IMR-90 (cell line): Measurements from ENCODE around the gene TIRAP. TPM values are rescaled to one million over a fixed set of nuclear protein-coding genes. Genes with fewer than 3 reads are reported as not detected.

ENCODE experiments used
- ATAC-seq: fragments of 200-7000 bp; cut with Tn5 transposase; 2 replicates; pipeline ENCODE4 v1.9.1; 2020; ENCODE audit warnings: low read depth, mild to moderate bottlenecking, moderate library complexity
- BruUV-seq: library from RNA; stranded (reverse); fragments of 400-500 nt; replicated peaks from 2 replicates; lab custom pipeline; 2021; lab: Mats Ljungman, UMichigan
- CTCF ChIA-PET: fragments of 300-600 bp; formaldehyde crosslinking; extraction: SDS; loops from one replicate; lab custom pipeline; 2021; ENCODE audit warnings: antibody characterized with exemption; lab: Yijun Ruan, JAX
- POLR2A ChIA-PET: fragments of 300-600 bp; sonication (Branson Sonifier 250); formaldehyde crosslinking; loops from one replicate; lab custom pipeline; 2022; ENCODE audit warnings: antibody characterized with exemption; ENCODE audit not compliant: unreplicated experiment; lab: Charles Lee
- DNase-seq: peaks from one replicate; pipeline ENCODE4 v3.0.0; 2013
- H2AFZ ChIP-seq: replicated peaks from 2 replicates; pipeline ENCODE3; 2013; ENCODE audit warnings: low read length, mild to moderate bottlenecking; ENCODE audit not compliant: poor library complexity
- H2AK5ac ChIP-seq: 2 replicates; pipeline ENCODE4 v1.6.1; 2013; ENCODE audit warnings: low read depth, low read length, inconsistent platforms
- H2AK9ac ChIP-seq: replicated peaks from 2 replicates; pipeline ENCODE3; 2013; ENCODE audit warnings: mild to moderate bottlenecking, low read depth, low read length, moderate library complexity; ENCODE audit not compliant: poor library complexity
- H2BK120ac ChIP-seq: 2 replicates; pipeline ENCODE4 v1.6.1; 2013; ENCODE audit warnings: low read depth, low read length, inconsistent platforms
- H2BK15ac ChIP-seq: 3 replicates; pipeline ENCODE4 v1.6.1; 2013; ENCODE audit warnings: low read depth, low read length, inconsistent platforms
- H2BK20ac ChIP-seq: 2 replicates; pipeline ENCODE4 v1.6.1; 2013; ENCODE audit warnings: low read depth, mild to moderate bottlenecking, inconsistent platforms, low read length, moderate library complexity
- H2BK5ac ChIP-seq: 2 replicates; pipeline ENCODE4 v1.6.1; 2013; ENCODE audit warnings: mild to moderate bottlenecking, low read depth, low read length, inconsistent platforms; ENCODE audit not compliant: poor library complexity, severe bottlenecking
- H3K14ac ChIP-seq: replicated peaks from 2 replicates; pipeline ENCODE4 v1.6.1; 2013; ENCODE audit warnings: low read depth, low read length, inconsistent platforms
- H3K18ac ChIP-seq: 2 replicates; pipeline ENCODE4 v1.6.1; 2013; ENCODE audit warnings: low read depth, low read length, control low read depth
- H3K23ac ChIP-seq: 2 replicates; pipeline ENCODE4 v1.6.1; 2013; ENCODE audit warnings: low read depth, low read length, inconsistent platforms
- H3K27ac ChIP-seq: 2 replicates; pipeline ENCODE4 v1.5.1; 2013; ENCODE audit warnings: mild to moderate bottlenecking, control low read depth, low read length; ENCODE audit not compliant: insufficient read depth
- H3K27me3 ChIP-seq: 2 replicates; pipeline ENCODE4 v1.6.1; 2013; ENCODE audit warnings: low read length; ENCODE audit not compliant: control insufficient read depth, insufficient read depth
- H3K36me3 ChIP-seq: 2 replicates; pipeline ENCODE4 v1.6.1; 2013; ENCODE audit warnings: low read length, mixed read lengths; ENCODE audit not compliant: control insufficient read depth, insufficient read depth
- H3K4ac ChIP-seq: 2 replicates; pipeline ENCODE4 v1.6.1; 2013; ENCODE audit warnings: low read depth, low read length, inconsistent platforms
- H3K4me1 ChIP-seq: 2 replicates; pipeline ENCODE4 v1.6.1; 2013; ENCODE audit warnings: low read length, mixed read lengths; ENCODE audit not compliant: control insufficient read depth, insufficient read depth
- H3K4me2 ChIP-seq: 2 replicates; pipeline ENCODE4 v1.6.1; 2013; ENCODE audit warnings: low read depth, mild to moderate bottlenecking, control low read depth, low read length, moderate library complexity
- H3K4me3 ChIP-seq: 2 replicates; pipeline ENCODE4 v1.5.1; 2013; ENCODE audit warnings: low read depth, mild to moderate bottlenecking, control low read depth, low read length, moderate library complexity; ENCODE audit not compliant: insufficient read depth
- H3K56ac ChIP-seq: 2 replicates; pipeline ENCODE4 v1.6.1; 2013; ENCODE audit warnings: low read length, inconsistent platforms; ENCODE audit not compliant: insufficient read depth; ENCODE audit errors: extremely low read depth
- H3K79me1 ChIP-seq, 2 experiments: 2 replicates each; pipeline ENCODE4 v1.6.1; 2013; ENCODE audit warnings: low read length in 2 of 2, inconsistent platforms in 1 of 2, low read depth in 1 of 2
- H3K9ac ChIP-seq: 2 replicates; pipeline ENCODE4 v1.6.1; 2013; ENCODE audit warnings: low read depth, low read length, control low read depth
- H3K9me1 ChIP-seq: 2 replicates; pipeline ENCODE4 v1.6.1; 2013; ENCODE audit warnings: low read length, inconsistent platforms; ENCODE audit not compliant: insufficient read depth
- H3K9me3 ChIP-seq: 2 replicates; pipeline ENCODE4 v1.6.1; 2013; ENCODE audit warnings: low read length; ENCODE audit not compliant: control insufficient read depth, insufficient read depth
- H4K20me1 ChIP-seq: 2 replicates; pipeline ENCODE4 v1.6.1; 2013; ENCODE audit warnings: low read length, inconsistent platforms; ENCODE audit not compliant: insufficient read depth
- H4K5ac ChIP-seq: 2 replicates; pipeline ENCODE4 v1.6.1; 2013; ENCODE audit warnings: mild to moderate bottlenecking, low read depth, low read length, control low read depth
- H4K8ac ChIP-seq, 2 experiments: 2 replicates each; pipeline ENCODE4 v1.6.1; 2013; ENCODE audit warnings: low read depth in 2 of 2, low read length in 2 of 2, control low read depth in 1 of 2, inconsistent platforms in 1 of 2
- H4K91ac ChIP-seq: 2 replicates; pipeline ENCODE4 v1.6.1; 2013; ENCODE audit warnings: low read depth, low read length, inconsistent platforms; ENCODE audit not compliant: insufficient read depth
- CEBPB ChIP-seq: IDR thresholded peaks from 2 replicates; pipeline ENCODE4 v1.6.1; 2012; ENCODE audit warnings: low read depth, low read length, improper control_type of control experiment
- CHD1 ChIP-seq: IDR thresholded peaks from 2 replicates; pipeline ENCODE4 v1.6.1; 2012; ENCODE audit warnings: low read depth, low read length, improper control_type of control experiment
- FOS ChIP-seq: fragments of 150-350 bp; IDR thresholded peaks from 2 replicates; pipeline ENCODE4 v1.6.1; 2016; ENCODE audit warnings: low read depth, low read length
- MAFK ChIP-seq: IDR thresholded peaks from 2 replicates; pipeline ENCODE4 v1.6.1; 2012; ENCODE audit warnings: low read depth, low read length, improper control_type of control experiment
- MAZ ChIP-seq: IDR thresholded peaks from 2 replicates; pipeline ENCODE4 v1.6.1; 2012; ENCODE audit warnings: low read depth, mild to moderate bottlenecking, low read length, improper control_type of control experiment, moderate library complexity, borderline replicate concordance
- MXI1 ChIP-seq: IDR thresholded peaks from 2 replicates; pipeline ENCODE4 v1.6.1; 2012; ENCODE audit warnings: low read depth, mild to moderate bottlenecking, low read length, moderate library complexity, borderline replicate concordance
- NFE2L2 ChIP-seq: fragments of 150-350 bp; IDR thresholded peaks from 2 replicates; pipeline ENCODE4 v1.6.1; 2016; ENCODE audit warnings: low read depth, mild to moderate bottlenecking, low read length
- POLR2A ChIP-seq: IDR thresholded peaks from 2 replicates; pipeline ENCODE4 v1.6.1; 2012; ENCODE audit warnings: mild to moderate bottlenecking, low read depth, low read length
- RAD21 ChIP-seq: IDR thresholded peaks from 2 replicates; pipeline ENCODE4 v1.6.1; 2012; ENCODE audit warnings: low read length, improper control_type of control experiment
- RCOR1 ChIP-seq: IDR thresholded peaks from 2 replicates; pipeline ENCODE4 v1.6.1; 2012; ENCODE audit warnings: mild to moderate bottlenecking, low read length, improper control_type of control experiment; ENCODE audit not compliant: insufficient replicate concordance
- RFX5 ChIP-seq: IDR thresholded peaks from 2 replicates; pipeline ENCODE4 v1.8.0; 2012; ENCODE audit warnings: low read depth, mild to moderate bottlenecking, low read length, moderate library complexity
- SMC3 ChIP-seq: fragments of 150-350 bp; IDR thresholded peaks from 2 replicates; pipeline ENCODE4 v1.6.1; 2016; ENCODE audit warnings: low read depth, mild to moderate bottlenecking, antibody characterized with exemption, low read length, moderate library complexity
- WGBS, 2 experiments: methylation state at CpG; one replicate each; pipeline versions ENCODE4 v1.1.5 to v1.1.7; 2013; ENCODE audit warnings: missing lambda C conversion rate in 2 of 2; ENCODE audit not compliant: insufficient read length in 1 of 2; ENCODE audit errors: extremely low coverage in 2 of 2; 5-methylcytosine and 5-hydroxymethylcytosine counted together
- dilution Hi-C: fragments of 300-500 bp; cut with HindIII; formaldehyde crosslinking; loops from one replicate; pipeline ENCODE4 v1.14.3; 2018; ENCODE audit warnings: low sequenced_read_pairs; ENCODE audit not compliant: unreplicated experiment
- in situ Hi-C: fragments of 300-500 bp; cut with MboI; formaldehyde crosslinking; loops from 3 replicates; pipeline ENCODE4 v1.14.3; 2019; ENCODE audit warnings: low sequenced_read_pairs, inconsistent platforms, mixed read lengths
- intact Hi-C: fragments of 100-400 bp; cut with micrococcal nuclease; formaldehyde crosslinking; loops from 2 replicates; pipeline ENCODE4 v1.10.0; 2022
- polyA plus RNA-seq, 3 experiments: library from polyadenylated mRNA; depleted of rRNA; stranded (reverse); fragments of >200 nt; gene quantifications; 2 replicates each; pipeline ENCODE4 v1.2.3, GENCODE V29; 2012; ENCODE audit warnings: low replicate concordance in 1 of 3
- total RNA-seq: library from RNA; depleted of rRNA; stranded (reverse); fragments of >200 nt; gene quantifications from 2 replicates; pipeline ENCODE4 v1.2.3, GENCODE V29; 2012
- TF ChIP-seq, protein P1 (sequence below): fragments of 150-350 bp; IDR thresholded peaks from 2 replicates; pipeline ENCODE4 v1.6.1; 2017; ENCODE audit warnings: mild to moderate bottlenecking, antibody characterized with exemption, low read length, low read depth
- TF ChIP-seq, protein P2 (sequence below): fragments of 150-350 bp; IDR thresholded peaks from 2 replicates; pipeline ENCODE4 v1.6.1; 2016; ENCODE audit warnings: low read depth, mild to moderate bottlenecking, low read length, moderate library complexity, borderline replicate concordance

Gene TIRAP
- total and polyA plus RNA-seq, 2 of the 4 experiments (the other 2 are of a cell fraction) = 3.0 to 7.4 TPM

DNA sequence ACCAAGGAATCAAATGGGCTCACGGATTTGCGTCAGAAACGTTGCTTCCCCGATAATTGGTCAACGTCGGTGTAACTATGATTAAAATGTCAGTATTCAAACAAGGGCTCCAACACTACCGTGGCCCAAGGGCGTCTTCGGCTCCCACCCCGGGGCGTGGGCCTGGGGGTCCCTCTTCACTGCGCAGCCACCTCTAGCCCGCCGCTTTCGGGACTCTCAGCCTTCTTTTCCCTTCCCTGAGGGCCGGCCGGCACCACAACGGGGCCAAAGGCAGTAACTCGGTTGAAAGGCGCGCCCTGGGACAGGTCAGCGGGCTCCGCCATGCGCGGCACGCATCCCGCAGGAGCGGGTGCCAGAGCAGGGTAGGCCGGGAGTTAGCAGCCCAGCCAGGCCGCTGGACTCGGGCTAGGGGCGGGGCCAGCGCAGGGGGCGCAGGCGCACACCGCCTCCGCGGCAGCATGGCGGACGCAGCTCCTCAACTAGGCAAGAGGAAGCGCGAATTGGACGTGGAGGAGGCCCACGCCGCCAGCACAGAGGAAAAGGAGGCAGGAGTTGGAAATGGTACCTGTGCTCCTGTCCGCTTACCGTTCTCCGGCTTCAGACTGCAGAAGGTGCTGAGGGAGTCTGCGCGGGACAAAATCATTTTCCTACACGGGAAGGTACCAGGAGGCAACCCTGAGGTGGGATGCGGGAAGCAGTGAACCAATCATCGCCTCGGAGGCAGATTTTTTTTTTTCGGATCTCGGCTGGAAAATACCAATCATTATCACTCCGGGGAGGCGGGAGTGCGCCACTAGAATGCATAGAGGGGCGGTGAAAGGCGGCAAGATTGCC is 20.9 kb downstream of the TIRAP start, which contains the start of gene DCPS:
DCPS (plus strand) TSS at position 438 of the 834 bp plus-strand sequence; CDS start at position 459, 21 bp downstream.
- ChIA-PET CTCF (interaction anchor here (1.2 kb wide), 1 partner anchor 177 kb away, joined by 6 read pairs; no protein-coding TSS in a partner anchor), POLR2A (interaction anchor here (0.6 to 0.9 kb wide), 2 partner anchors 341 to 1506 kb away, joined by 3 read pairs; no protein-coding TSS in a partner anchor)
- peak within 1 kb of the TSS; percentile 99 for H3K23ac ChIP-seq
- H3K4me3 ChIP-seq = peak within 1 kb of the TSS; percentile 55
- in situ Hi-C loops = loop anchor here (10.0 to 25.0 kb wide), 4 partner anchors 301 to 1033 kb away; no protein-coding TSS in a partner anchor
- H3K14ac ChIP-seq = peak within 1 kb of the TSS; percentile 99
- peak within 1 kb of the TSS; percentile 94 to 99 for H4K8ac ChIP-seq
- no peaks in the 10 kb centered on the region for H3K9me1 ChIP-seq
- H2BK20ac ChIP-seq = peak within 1 kb of the TSS; percentile 86
- peak within 1 kb of the TSS; percentile 76 for H3K9ac ChIP-seq
- H4K91ac ChIP-seq = peak within 1 kb of the TSS; percentile 98
- H3K27ac ChIP-seq = peak within 1 kb of the TSS; percentile 85
- H3K56ac ChIP-seq = peak within 1 kb of the TSS; percentile 92
- dilution Hi-C loops = no loop called here
- no TSS peak for BruUV-seq
- peak; percentile 99 for ATAC-seq
- H3K4me2 ChIP-seq = peak within 1 kb of the TSS; percentile 79
- H3K4me1 ChIP-seq = peaks cover 3% of the 10 kb centered on the region; the same call in 1 of the 2 replicates
- peaks cover 12 to 23% of the 10 kb centered on the region in 2 experiments for H3K79me1 ChIP-seq
- 0 out of 2 replicates have a peak, but pooled peaks cover 2% of the 10 kb centered on the region for H3K36me3 ChIP-seq
- peak within 1 kb of the TSS; percentile 79 for H3K18ac ChIP-seq
- no peaks in the 10 kb centered on the region for H3K27me3 ChIP-seq
- peak within 1 kb of the TSS; percentile 91 for H2BK5ac ChIP-seq
- peak within 1 kb of the TSS; percentile 98 for H2BK120ac ChIP-seq
- H2AK9ac ChIP-seq = peak within 1 kb of the TSS; percentile 86
- peak within 1 kb of the TSS; percentile 82; the same call in 1 of the 2 replicates for H2AK5ac ChIP-seq
- H2BK15ac ChIP-seq = peak within 1 kb of the TSS; percentile 99
- intact Hi-C loops = loop anchor here (1.0 to 10.0 kb wide), 2 partner anchors 14 to 1731 kb away; no protein-coding TSS in a partner anchor
- WGBS, 2 experiments = 0% methylated on average over 11 of the region's 61 CpGs; no CpG with 5 or more reads in 1 of the 2 experiments
- H4K5ac ChIP-seq = peak within 1 kb of the TSS; percentile 77
- no peaks in the 10 kb centered on the region for H3K9me3 ChIP-seq
- peak within 1 kb of the TSS; percentile 98 for H3K4ac ChIP-seq
- H4K20me1 ChIP-seq = no peaks in the 10 kb centered on the region
- H2AFZ ChIP-seq = peak within 1 kb of the TSS; percentile 100
- peak; percentile 88 for DNase-seq
- TF ChIP-seq RFX5 = no peak
- TF ChIP-seq MAFK = no peak
- TF ChIP-seq RCOR1 = no peak
- no peak for TF ChIP-seq CHD1
- no peak for TF ChIP-seq RAD21
- no peak for TF ChIP-seq FOS
- TF ChIP-seq SMC3 = no peak
- TF ChIP-seq, protein P1, sequence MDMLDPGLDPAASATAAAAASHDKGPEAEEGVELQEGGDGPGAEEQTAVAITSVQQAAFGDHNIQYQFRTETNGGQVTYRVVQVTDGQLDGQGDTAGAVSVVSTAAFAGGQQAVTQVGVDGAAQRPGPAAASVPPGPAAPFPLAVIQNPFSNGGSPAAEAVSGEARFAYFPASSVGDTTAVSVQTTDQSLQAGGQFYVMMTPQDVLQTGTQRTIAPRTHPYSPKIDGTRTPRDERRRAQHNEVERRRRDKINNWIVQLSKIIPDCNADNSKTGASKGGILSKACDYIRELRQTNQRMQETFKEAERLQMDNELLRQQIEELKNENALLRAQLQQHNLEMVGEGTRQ = peak; percentile 16; the same call in 1 of the 2 replicates
- no peak for TF ChIP-seq NFE2L2
- TF ChIP-seq, protein P2, sequence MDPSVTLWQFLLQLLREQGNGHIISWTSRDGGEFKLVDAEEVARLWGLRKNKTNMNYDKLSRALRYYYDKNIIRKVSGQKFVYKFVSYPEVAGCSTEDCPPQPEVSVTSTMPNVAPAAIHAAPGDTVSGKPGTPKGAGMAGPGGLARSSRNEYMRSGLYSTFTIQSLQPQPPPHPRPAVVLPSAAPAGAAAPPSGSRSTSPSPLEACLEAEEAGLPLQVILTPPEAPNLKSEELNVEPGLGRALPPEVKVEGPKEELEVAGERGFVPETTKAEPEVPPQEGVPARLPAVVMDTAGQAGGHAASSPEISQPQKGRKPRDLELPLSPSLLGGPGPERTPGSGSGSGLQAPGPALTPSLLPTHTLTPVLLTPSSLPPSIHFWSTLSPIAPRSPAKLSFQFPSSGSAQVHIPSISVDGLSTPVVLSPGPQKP = no peak
- TF ChIP-seq MAZ = peak; percentile 73; the same call in 1 of the 2 replicates
- peak; percentile 97 for TF ChIP-seq MXI1
- TF ChIP-seq CEBPB = no peak
- peak; percentile 90 for TF ChIP-seq POLR2A
